ENCODE data around the gene VKORC1.

DNA sequence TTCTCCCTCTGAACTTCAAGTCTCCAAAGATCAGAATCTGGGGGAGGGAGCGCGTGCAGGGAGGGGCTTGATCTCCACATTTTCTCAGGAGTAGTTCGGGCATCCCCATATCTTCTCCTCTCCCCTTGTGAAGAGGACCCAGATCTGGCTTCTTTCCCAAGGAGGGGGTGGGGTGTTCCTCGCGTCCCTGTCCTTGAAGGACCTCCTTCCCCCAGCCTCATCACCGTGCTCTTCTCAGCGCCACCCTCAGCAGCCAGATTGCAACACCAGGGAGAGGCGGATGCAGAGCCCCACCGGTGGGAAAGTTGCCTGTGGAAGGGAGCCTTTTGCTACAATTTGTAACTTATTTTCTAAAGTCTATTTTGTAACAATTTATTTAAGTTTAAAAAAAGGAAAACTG lies 11.5 kb downstream of the VKORC1 start:
- TF ChIP-seq, protein P1, sequence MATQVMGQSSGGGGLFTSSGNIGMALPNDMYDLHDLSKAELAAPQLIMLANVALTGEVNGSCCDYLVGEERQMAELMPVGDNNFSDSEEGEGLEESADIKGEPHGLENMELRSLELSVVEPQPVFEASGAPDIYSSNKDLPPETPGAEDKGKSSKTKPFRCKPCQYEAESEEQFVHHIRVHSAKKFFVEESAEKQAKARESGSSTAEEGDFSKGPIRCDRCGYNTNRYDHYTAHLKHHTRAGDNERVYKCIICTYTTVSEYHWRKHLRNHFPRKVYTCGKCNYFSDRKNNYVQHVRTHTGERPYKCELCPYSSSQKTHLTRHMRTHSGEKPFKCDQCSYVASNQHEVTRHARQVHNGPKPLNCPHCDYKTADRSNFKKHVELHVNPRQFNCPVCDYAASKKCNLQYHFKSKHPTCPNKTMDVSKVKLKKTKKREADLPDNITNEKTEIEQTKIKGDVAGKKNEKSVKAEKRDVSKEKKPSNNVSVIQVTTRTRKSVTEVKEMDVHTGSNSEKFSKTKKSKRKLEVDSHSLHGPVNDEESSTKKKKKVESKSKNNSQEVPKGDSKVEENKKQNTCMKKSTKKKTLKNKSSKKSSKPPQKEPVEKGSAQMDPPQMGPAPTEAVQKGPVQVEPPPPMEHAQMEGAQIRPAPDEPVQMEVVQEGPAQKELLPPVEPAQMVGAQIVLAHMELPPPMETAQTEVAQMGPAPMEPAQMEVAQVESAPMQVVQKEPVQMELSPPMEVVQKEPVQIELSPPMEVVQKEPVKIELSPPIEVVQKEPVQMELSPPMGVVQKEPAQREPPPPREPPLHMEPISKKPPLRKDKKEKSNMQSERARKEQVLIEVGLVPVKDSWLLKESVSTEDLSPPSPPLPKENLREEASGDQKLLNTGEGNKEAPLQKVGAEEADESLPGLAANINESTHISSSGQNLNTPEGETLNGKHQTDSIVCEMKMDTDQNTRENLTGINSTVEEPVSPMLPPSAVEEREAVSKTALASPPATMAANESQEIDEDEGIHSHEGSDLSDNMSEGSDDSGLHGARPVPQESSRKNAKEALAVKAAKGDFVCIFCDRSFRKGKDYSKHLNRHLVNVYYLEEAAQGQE (IDR thresholded peaks at IDR 0.05; ENCODE audit: low read depth) = no peak
- no peak for TF ChIP-seq CREB1 (IDR thresholded peaks at IDR 0.05; ENCODE audit: low read depth)
- no peak for TF ChIP-seq CEBPB (IDR thresholded peaks at IDR 0.05)
- TF ChIP-seq ZBTB7A (IDR thresholded peaks at IDR 0.05; ENCODE audit: low read depth) = no peak
- no peak for TF ChIP-seq MAX (IDR thresholded peaks at IDR 0.05)
- no peak for TF ChIP-seq USF1 (IDR thresholded peaks at IDR 0.05)
- TF ChIP-seq EP300 (IDR thresholded peaks at IDR 0.05; ENCODE audit: borderline replicate concordance) = no peak
- no peak for TF ChIP-seq TEAD4 (IDR thresholded peaks at IDR 0.05)
- no peak for TF ChIP-seq RAD21 (IDR thresholded peaks at IDR 0.05; ENCODE audit: low read depth)
- TF ChIP-seq TAF1 (IDR thresholded peaks at IDR 0.05; ENCODE audit: low read depth) = no peak
- no peak for TF ChIP-seq YY1 (IDR thresholded peaks at IDR 0.05; ENCODE audit: low read depth)
- no peak for TF ChIP-seq FOXM1 (IDR thresholded peaks at IDR 0.05; ENCODE audit: borderline replicate concordance, low read depth)
